ENCODE data around the gene IL11.

- TF ChIP-seq EZH2 (IDR thresholded peaks at IDR 0.05; ENCODE audit: insufficient read depth, poor library complexity, severe bottlenecking), result no peak
- no peak for TF ChIP-seq EZH2phosphoT487 (IDR thresholded peaks at IDR 0.05; ENCODE audit: insufficient read depth, low read depth)
These were observed 45.1 kb downstream of the IL11 start, which contains the start of gene TMEM150B for GRCh38 chr19:55325172-55325571.
